Heart right ventricle (tissue), 16 donors: ENCODE measurements around the gene MVD. TPM values are rescaled to one million over a fixed set of nuclear protein-coding genes. Genes with fewer than 3 reads are reported as not detected.

ENCODE experiments used
- ATAC-seq, 8 donors: fragments of 200-7000 bp; cut with Tn5 transposase; one replicate each; pipeline ENCODE4 v1.9.1; 2020; ENCODE audit warnings: mild to moderate bottlenecking in 8 of 8, moderate library complexity in 8 of 8, moderate number of reproducible peaks in 1 of 8
- DNase-seq, 2 donors: peaks; one replicate each; pipeline ENCODE4 v3.0.0-alpha.2; 2020
- H3K27ac ChIP-seq, 10 donors: fragments of 200-600 bp; sonication (generic) in 2 of 10; one replicate each; pipeline versions ENCODE4 v1.5.0 to v1.8.0; 2020 to 2022; ENCODE audit warnings: mild to moderate bottlenecking in 3 of 10
- H3K27me3 ChIP-seq, 7 donors: fragments of 200-600 bp; one replicate each; pipeline ENCODE4 v1.8.0; 2021 to 2022; ENCODE audit warnings: mild to moderate bottlenecking in 2 of 7
- H3K36me3 ChIP-seq, 9 donors: fragments of 200-600 bp; sonication (generic) in 1 of 9; one replicate each; pipeline versions ENCODE4 v1.5.0 to v1.8.0; 2020 to 2022; ENCODE audit warnings: mild to moderate bottlenecking in 2 of 9
- H3K4me1 ChIP-seq, 9 donors: fragments of 200-600 bp; sonication (generic) in 1 of 9; one replicate each; pipeline versions ENCODE4 v1.5.0 to v1.8.0; 2020 to 2022; ENCODE audit warnings: mild to moderate bottlenecking in 4 of 9
- H3K4me3 ChIP-seq, 10 donors: fragments of 200-600 bp; sonication (generic) in 2 of 10; one replicate each; pipeline versions ENCODE4 v1.5.0 to v1.8.0; 2020 to 2022; ENCODE audit warnings: mild to moderate bottlenecking in 7 of 10, moderate library complexity in 2 of 10
- H3K9me3 ChIP-seq, 11 donors: fragments of 200-600 bp in 10 of 11; sonication (generic) in 2 of 11; one replicate each; pipeline versions ENCODE4 v1.5.0 to v1.8.0; 2013 to 2022; ENCODE audit warnings: mild to moderate bottlenecking in 2 of 11, control low read depth in 1 of 11, moderate library complexity in 1 of 11
- CTCF ChIP-seq, 9 donors: fragments of 200-600 bp; sonication (generic) in 2 of 9; IDR thresholded peaks; one replicate each; pipeline versions ENCODE4 v1.5.0 to v1.8.0; 2021 to 2022; ENCODE audit warnings: antibody characterized with exemption in 9 of 9, mild to moderate bottlenecking in 5 of 9, moderate library complexity in 1 of 9
- WGBS, 2 donors: extraction: QIAGEN DNeasy Blood & Tissue Kit; methylation state at CpG; one replicate each; pipeline ENCODE4 v1.1.7; 2013; ENCODE audit warnings: inconsistent platforms in 1 of 2; 5-methylcytosine and 5-hydroxymethylcytosine counted together
- intact Hi-C, 10 donors: fragments of 100-400 bp; cut with DNase I; formaldehyde crosslinking; loops; one replicate each; pipeline versions ENCODE4 v1.11.1 to v1.14.2; 2022
- polyA plus RNA-seq, 2 donors: library from polyadenylated mRNA; stranded (reverse); fragments of 200-250 nt; gene quantifications; one replicate each; pipeline ENCODE4 v1.2.3, GENCODE V29; 2013
- total RNA-seq, 10 donors: library from RNA; stranded (reverse); fragmentation: NEBNext Ultra II Directional in 3 of 10; extraction: Animal tissue kit (Norgen Biotek cat#: 25700) in 3 of 10; gene quantifications; one replicate each; pipeline versions ENCODE4 v1.2.1 to v1.2.4, GENCODE V29; 2021 to 2023
- donor health status: Arrhythmogenic right ventricular cardiomyopathy.
- donor health status: ischemic (EF 13 %, LVEDD 7.1; RV severe dilation, severe dysfunction).
- donor health status: healthy with polysubstance abuse.
- donor health status: DM: no; HTN: yes; CAD: no.
- donor health status: DM: no; HTN: no; CAD: no.
- donor health status: ischemic (EF 25% LVEDD 6.9; RV normal size, moderate dysfunction).
- donor health status: ischemic (EF 25% LVEDD 5.7; RV mildly dilated, moderate dysfunction).
- donor health status: healthy.
- donor health status: DM: yes; HTN: yes; CAD: no.
- donor health status: Ischemic cardiomyopathy.
- donor health status: ischemic (EF 35%, LVEDD 5.7; RV mildly dilated, moderate dysfunction).
- donor health status: nonischemic (EF 11% LVEDD 7.7; RV severe dilation, severe dysfunction).
- donor health status: DM: yes; HTN: yes; CAD: no.
- donor health status: PGD.
- donor health status: ischemic (EF 29% LVEDD 5.4; RV normal size, mild dysfunction).
- donor health status: nonischemic (EF 23%, LVEDD 6.1; RV moderate dilation, normal function).

MVD gene
- total and polyA plus RNA-seq, 12 donors, result 15.5 to 36.3 (median 22.2) TPM

DNA sequence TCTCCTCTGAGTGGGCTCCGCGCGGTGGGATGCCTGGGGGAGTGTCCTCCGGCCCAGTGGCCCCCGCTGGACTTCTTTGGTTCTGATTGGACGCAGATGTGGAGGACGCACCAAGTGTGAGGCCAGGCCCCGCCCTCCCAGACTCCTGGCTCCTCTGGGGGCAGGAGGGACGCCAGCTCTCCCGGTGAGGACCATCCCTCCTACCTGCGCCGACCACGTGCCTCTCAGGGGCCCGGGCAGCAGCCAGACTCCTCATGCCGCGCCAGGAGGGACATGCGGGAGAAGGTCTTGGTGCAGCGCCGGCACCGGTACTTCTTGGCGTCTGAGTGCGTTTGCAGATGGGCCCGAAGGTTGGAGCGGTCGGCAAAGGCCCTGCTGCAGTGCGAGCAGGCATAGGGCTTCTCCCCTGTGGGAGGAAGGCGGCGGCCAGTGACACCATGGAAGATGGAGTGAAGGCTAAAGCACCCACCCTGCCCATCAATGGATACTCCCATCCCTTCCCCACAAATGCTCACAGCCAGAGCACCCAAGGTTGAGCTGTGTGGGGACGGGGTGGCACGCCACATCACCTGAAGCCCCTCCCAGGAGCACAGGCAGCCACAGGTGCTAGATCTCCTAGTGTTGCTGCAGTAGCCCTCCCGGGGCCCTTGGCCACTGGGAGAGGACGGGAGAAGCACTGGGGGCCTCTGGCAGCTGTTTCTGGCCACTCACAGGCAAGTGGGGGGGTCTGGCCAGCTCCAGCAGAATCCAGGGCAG lies 15.5 kb upstream of the MVD start:
- Histone ChIP-seq H3K36me3 (peaks cover 0 to 30% (median 0%) of the 10 kb centered on the region in 9 donors), H3K4me3 (no peak overlapping the region), H3K27me3 (peaks cover 0 to 35% (median 0%) of the 10 kb centered on the region in 7 donors), H3K9me3 (no peaks in the 10 kb centered on the region), H3K4me1 (peaks cover 0 to 27% (median 11%) of the 10 kb centered on the region in 9 donors), H3K27ac (no peak overlapping the region)
- ATAC-seq (no peak), DNase-seq (no peak)
- intact Hi-C loops, result no loop called here
- 55 to 72% methylated on average over 32 of the region's 32 CpGs for WGBS, 2 donors
- no peak for TF ChIP-seq CTCF (IDR thresholded peaks at IDR 0.05)

GRCh38 chr16:88677721-88678120 lies 14.8 kb upstream of the MVD start:
- Histone ChIP-seq H3K27ac (no peak overlapping the region), H3K4me1 (peaks cover 0 to 29% (median 13%) of the 10 kb centered on the region in 9 donors)

DNA sequence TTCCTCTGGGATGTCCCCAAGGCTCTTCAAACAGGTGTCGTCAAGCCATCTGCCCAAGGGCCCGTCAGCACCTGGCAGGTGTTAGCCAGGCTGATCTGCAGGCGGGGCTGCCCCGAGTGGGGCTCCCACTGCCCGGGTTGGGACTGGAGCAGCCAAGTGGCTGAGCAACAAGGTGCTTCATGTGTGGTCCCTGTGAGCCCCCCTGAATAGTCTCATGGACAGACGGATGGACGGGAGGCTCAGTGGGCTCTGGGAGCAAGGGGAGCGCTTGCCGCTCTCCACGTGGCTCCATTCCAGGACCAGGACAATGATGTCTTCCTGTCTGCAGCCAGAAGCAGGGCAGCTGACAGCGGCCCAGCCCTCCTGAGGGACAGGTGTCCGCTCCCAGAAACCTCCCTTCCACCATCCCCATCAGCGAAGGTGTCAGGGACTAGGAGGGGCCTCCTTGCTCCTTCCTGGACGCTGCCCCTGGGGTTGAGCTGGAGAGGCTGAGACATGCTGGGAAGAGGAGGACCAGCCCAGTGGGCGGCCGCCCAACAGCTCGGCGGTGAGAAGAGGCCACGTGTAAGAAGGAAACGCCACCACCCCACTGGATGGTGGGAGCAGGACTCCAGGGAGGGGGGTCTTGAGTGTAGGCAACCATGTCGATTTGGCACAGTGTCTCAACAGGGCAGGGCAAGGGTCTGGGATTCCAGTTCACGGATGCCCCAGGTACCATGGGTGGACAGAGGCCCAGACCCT lies 13.8 kb upstream of the MVD start:
- Histone ChIP-seq H3K4me3 (no peak overlapping the region), H3K27me3 (peaks cover 0 to 27% (median 0%) of the 10 kb centered on the region in 7 donors), H3K9me3 (no peaks in the 10 kb centered on the region), H3K27ac (no peak overlapping the region), H3K4me1 (peaks cover 0 to 37% (median 17%) of the 10 kb centered on the region in 9 donors), H3K36me3 (peaks cover 0 to 30% (median 0%) of the 10 kb centered on the region in 9 donors)
- ATAC-seq (no peak), DNase-seq (no peak)
- no peak for TF ChIP-seq CTCF (IDR thresholded peaks at IDR 0.05)
- 74 to 76% methylated on average over 22 of the region's 22 CpGs for WGBS, 2 donors
- intact Hi-C loops, result no loop called here

More at GRCh38 chr16:88677721-88678120, 14.8 kb upstream of the MVD start:
- intact Hi-C loops, result no loop called here
- peaks cover 0 to 35% (median 0%) of the 10 kb centered on the region in 7 donors for H3K27me3 ChIP-seq
- WGBS, 2 donors, result 80 to 82% methylated on average over 13 of the region's 13 CpGs
- no peaks in the 10 kb centered on the region for H3K9me3 ChIP-seq
- H3K4me3 ChIP-seq, result no peak overlapping the region
- DNase-seq (no peak), ATAC-seq (no peak)
- H3K36me3 ChIP-seq, result peaks cover 0 to 30% (median 0%) of the 10 kb centered on the region in 9 donors
- TF ChIP-seq CTCF (IDR thresholded peaks at IDR 0.05), result no peak

DNA sequence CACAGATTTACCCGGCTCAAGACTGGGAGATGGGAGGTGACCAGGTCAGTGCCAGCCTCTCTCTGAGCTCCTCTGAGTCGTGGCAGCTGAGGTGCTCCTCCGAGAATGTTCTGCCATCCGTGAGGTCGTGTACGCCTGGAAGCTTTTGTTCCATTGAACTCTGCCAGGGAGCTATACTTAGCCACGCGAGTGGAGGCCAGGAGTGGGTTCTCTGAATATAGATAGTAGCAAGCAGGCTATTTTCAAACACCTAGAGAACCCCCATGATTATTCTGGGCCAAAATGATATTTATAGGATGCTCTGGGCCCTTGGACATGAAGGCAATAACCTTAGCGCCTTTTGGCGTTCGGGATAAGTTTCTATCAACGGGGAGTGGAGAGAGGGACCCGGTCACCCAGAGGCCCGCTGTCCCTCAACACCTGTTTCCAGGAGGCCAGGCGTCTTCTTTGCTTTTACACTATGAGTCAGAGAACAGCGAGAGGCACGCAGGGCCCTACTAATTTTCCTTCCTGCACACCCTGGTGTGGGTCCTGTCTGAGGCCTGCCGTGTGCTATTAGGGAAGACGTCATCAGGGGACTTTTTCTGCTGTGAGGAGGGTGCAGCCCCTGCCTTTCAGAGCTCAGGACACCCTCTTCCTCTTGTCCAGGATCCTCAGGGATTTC lies 11.0 kb upstream of the MVD start:
- Histone ChIP-seq H3K27ac (peak overlapping the region in 9 of 10 donors; percentile 18 to 86 (median 78)), H3K4me1 (peaks cover 0 to 37% (median 17%) of the 10 kb centered on the region in 9 donors), H3K9me3 (no peaks in the 10 kb centered on the region), H3K36me3 (peaks cover 0 to 23% (median 0%) of the 10 kb centered on the region in 9 donors), H3K4me3 (no peak overlapping the region), H3K27me3 (peaks cover 0 to 10% (median 0%) of the 10 kb centered on the region in 7 donors)
- no peak for TF ChIP-seq CTCF (IDR thresholded peaks at IDR 0.05)
- WGBS, 2 donors, result 49 to 69% methylated on average over 19 of the region's 19 CpGs
- intact Hi-C loops, result no loop called here
- peak; percentile 57 to 58 for DNase-seq
- peak; percentile 60 to 90 (median 80) for ATAC-seq
